Measurements from ENCODE around the gene ZSCAN1. TPM values are rescaled to one million over a fixed set of nuclear protein-coding genes. Genes with fewer than 3 reads are reported as not detected.

Gene ZSCAN1
- total RNA-seq, 3 donors from 2014 or later (not counting 1 experiment from before 2014, with no cell fraction given), result not detected

- Mint-ChIP-seq H3K4me3 (no peak overlapping the region), H3K36me3 (no peaks in the 10 kb centered on the region), H3K9me3 (peaks cover 3 to 4% of the 10 kb centered on the region in 2 donors), H3K27me3 (ENCODE audit: low read depth in 2 of 2) (no peaks in the 10 kb centered on the region), H3K27ac (peak overlapping the region in 1 of 2 donors; percentile 62), H3K4me1 (peaks cover 0 to 10% of the 10 kb centered on the region in 2 donors)
- no peak for DNase-seq
- ATAC-seq, result no peak
- TF ChIP-seq CTCF (IDR thresholded peaks at IDR 0.05), result no peak
- Histone ChIP-seq H3K27me3 (ENCODE audit: control insufficient read depth, insufficient read depth, low read length) (no peaks in the 10 kb centered on the region), H3K36me3 (ENCODE audit: control insufficient read depth, insufficient read depth, low read length) (no peaks in the 10 kb centered on the region), H3K9me3 (ENCODE audit: control insufficient read depth, insufficient read depth, low read length) (peaks cover 53% of the 10 kb centered on the region), H3K4me3 (ENCODE audit: low read length) (no peak overlapping the region), H3K4me1 (ENCODE audit: control insufficient read depth, insufficient read depth, low read length) (no peaks in the 10 kb centered on the region), H3K27ac (ENCODE audit: low read length) (no peak overlapping the region)
- WGBS (ENCODE audit: insufficient coverage), result 88% methylated on average over 9 of the region's 11 CpGs
- intact Hi-C loops (cut with micrococcal nuclease), result no loop called here
These were observed 57.6 kb downstream of the ZSCAN1 start for GRCh38 chr19:58091251-58091995.

GRCh38 chr19:58093071-58093470, 59.2 kb downstream of the ZSCAN1 start:
- Mint-ChIP-seq H3K4me1 (peaks cover 6 to 27% of the 10 kb centered on the region in 2 donors), H3K27ac (peak overlapping the region in 1 of 2 donors; percentile 62), H3K9me3 (peaks cover 3 to 4% of the 10 kb centered on the region in 2 donors), H3K27me3 (ENCODE audit: low read depth in 2 of 2) (no peaks in the 10 kb centered on the region), H3K4me3 (no peak overlapping the region), H3K36me3 (peaks cover 2% of the 10 kb centered on the region)
- Histone ChIP-seq H3K36me3 (ENCODE audit: control insufficient read depth, insufficient read depth, low read length) (no peaks in the 10 kb centered on the region), H3K27me3 (ENCODE audit: control insufficient read depth, insufficient read depth, low read length) (no peaks in the 10 kb centered on the region), H3K9me3 (ENCODE audit: control insufficient read depth, insufficient read depth, low read length) (peaks cover 47% of the 10 kb centered on the region), H3K4me1 (ENCODE audit: control insufficient read depth, insufficient read depth, low read length) (peaks cover 8% of the 10 kb centered on the region), H3K4me3 (ENCODE audit: low read length) (no peak overlapping the region), H3K27ac (ENCODE audit: low read length) (no peak overlapping the region)
- DNase-seq, result no peak
- no peak for TF ChIP-seq CTCF (IDR thresholded peaks at IDR 0.05)
- WGBS (ENCODE audit: insufficient coverage), result 96% methylated on average over 7 of the region's 7 CpGs
- no peak for ATAC-seq
- intact Hi-C loops (cut with micrococcal nuclease), result no loop called here

- peaks cover 0 to 3% of the 10 kb centered on the region in 2 donors for H3K27me3 Mint-ChIP-seq (ENCODE audit: low read depth in 2 of 2)
- peaks cover 8% of the 10 kb centered on the region for H3K36me3 Mint-ChIP-seq
- H3K4me1 Mint-ChIP-seq, result peaks cover 14 to 34% of the 10 kb centered on the region in 2 donors
- TF ChIP-seq CTCF (IDR thresholded peaks at IDR 0.05), result no peak
- Histone ChIP-seq H3K27me3 (ENCODE audit: control insufficient read depth, insufficient read depth, low read length) (no peaks in the 10 kb centered on the region), H3K4me1 (ENCODE audit: control insufficient read depth, insufficient read depth, low read length) (peaks cover 15% of the 10 kb centered on the region), H3K36me3 (ENCODE audit: control insufficient read depth, insufficient read depth, low read length) (no peaks in the 10 kb centered on the region), H3K27ac (ENCODE audit: low read length) (no peak overlapping the region), H3K4me3 (ENCODE audit: low read length) (no peak overlapping the region), H3K9me3 (ENCODE audit: control insufficient read depth, insufficient read depth, low read length) (peaks cover 38% of the 10 kb centered on the region)
- 97% methylated on average over 10 of the region's 10 CpGs for WGBS (ENCODE audit: insufficient coverage)
- ATAC-seq (no peak), DNase-seq (no peak)
- H3K9me3 Mint-ChIP-seq, result peaks cover 3 to 8% of the 10 kb centered on the region in 2 donors
- intact Hi-C loops (cut with micrococcal nuclease), result no loop called here
- peak overlapping the region in 1 of 2 donors; percentile 99 for H3K27ac Mint-ChIP-seq
- no peak overlapping the region for H3K4me3 Mint-ChIP-seq
These were observed 61.5 kb downstream of the ZSCAN1 start for GRCh38 chr19:58095328-58095727.

Data from natural killer cell (primary cell).